Left ventricle myocardium inferior (tissue), 1 donor: ENCODE data around the gene ABCA10. TPM values are rescaled to one million over a fixed set of nuclear protein-coding genes. Genes with fewer than 3 reads are reported as not detected.

Source experiments
- DNase-seq: peaks from one replicate; pipeline ENCODE4 v3.0.0-alpha.2; 2020
- H3K27ac ChIP-seq: fragments of 200-600 bp; replicated peaks from 2 replicates; pipeline ENCODE4 v1.8.0; 2021
- H3K27me3 ChIP-seq: fragments of 200-600 bp; 2 replicates; pipeline ENCODE4 v1.8.0; 2021; ENCODE audit warnings: low read depth
- H3K36me3 ChIP-seq: fragments of 200-600 bp; 2 replicates; pipeline ENCODE4 v1.8.0; 2021
- H3K4me1 ChIP-seq: fragments of 200-600 bp; 2 replicates; pipeline ENCODE4 v1.8.0; 2021
- H3K4me3 ChIP-seq: fragments of 200-600 bp; 2 replicates; pipeline ENCODE4 v1.8.0; 2021; ENCODE audit warnings: mild to moderate bottlenecking, moderate library complexity
- H3K9me3 ChIP-seq: fragments of 200-600 bp; replicated peaks from 2 replicates; pipeline ENCODE4 v1.8.0; 2021
- CTCF ChIP-seq: fragments of 200-600 bp; IDR thresholded peaks from 2 replicates; pipeline ENCODE4 v1.8.0; 2021; ENCODE audit warnings: antibody characterized with exemption, mild to moderate bottlenecking, borderline replicate concordance
- intact Hi-C: fragments of 100-400 bp; cut with micrococcal nuclease; formaldehyde crosslinking; loops from one replicate; pipeline ENCODE4 v1.11.0; 2022
- total RNA-seq: library from RNA; stranded (reverse); fragmentation: NEBNext Ultra II Directional; extraction: Animal tissue kit (Norgen Biotek cat#: 25700); gene quantifications from one replicate; pipeline ENCODE4 v1.2.1, GENCODE V29; 2021
- donor health status: DM: no; HTN: yes; CAD: no; lungs with severe emphysema.

ABCA10 gene
- total RNA-seq, 1 donor from 2014 or later = 4.2 TPM

DNA sequence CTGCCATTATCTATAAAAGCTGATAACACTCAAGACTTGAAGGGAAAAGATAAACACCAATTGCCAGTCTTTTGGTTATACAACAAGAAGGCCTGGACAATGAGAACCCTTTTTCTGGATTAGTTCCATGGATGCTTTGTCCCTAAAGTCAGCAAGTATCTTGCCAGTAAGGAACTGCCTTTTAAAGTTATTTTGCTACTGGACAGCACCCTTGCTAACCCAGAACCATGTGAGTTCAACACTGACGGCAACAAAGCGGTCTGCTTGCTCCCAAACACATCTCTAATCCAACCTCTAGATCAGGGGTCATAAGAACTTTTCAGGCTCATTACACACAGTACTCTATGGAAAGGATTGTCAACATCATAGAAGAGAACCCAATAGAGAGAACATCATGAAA lies 61.7 kb downstream of the ABCA10 start:
- Histone ChIP-seq H3K36me3 (peaks cover 6% of the 10 kb centered on the region), H3K4me3 (no peak overlapping the region), H3K27ac (no peak overlapping the region), H3K27me3 (no peaks in the 10 kb centered on the region), H3K4me1 (peaks cover 5% of the 10 kb centered on the region), H3K9me3 (no peaks in the 10 kb centered on the region)
- no peak for DNase-seq
- TF ChIP-seq CTCF = no peak
- intact Hi-C loops = no loop called here

- H3K4me1 ChIP-seq = peaks cover 5% of the 10 kb centered on the region
- intact Hi-C loops = no loop called here
- H3K27ac ChIP-seq = no peak overlapping the region
- H3K36me3 ChIP-seq = peaks cover 6% of the 10 kb centered on the region
- no peaks in the 10 kb centered on the region for H3K27me3 ChIP-seq
- TF ChIP-seq CTCF = no peak
- DNase-seq = no peak
- H3K9me3 ChIP-seq = no peaks in the 10 kb centered on the region
- no peak overlapping the region for H3K4me3 ChIP-seq
Observed at GRCh38 chr17:69164206-69164605, 64.4 kb downstream of the ABCA10 start.

GRCh38 chr17:69159418-69159817 lies 69.2 kb downstream of the ABCA10 start:
- Histone ChIP-seq H3K4me1 (no peaks in the 10 kb centered on the region), H3K27ac (no peak overlapping the region), H3K27me3 (no peaks in the 10 kb centered on the region), H3K36me3 (peaks cover 11% of the 10 kb centered on the region), H3K4me3 (no peak overlapping the region), H3K9me3 (no peaks in the 10 kb centered on the region)
- no peak for DNase-seq
- TF ChIP-seq CTCF = no peak
- intact Hi-C loops = no loop called here

GRCh38 chr17:69154267-69154666 lies 74.4 kb downstream of the ABCA10 start:
- intact Hi-C loops = no loop called here
- Histone ChIP-seq H3K27ac (no peak overlapping the region), H3K4me1 (no peaks in the 10 kb centered on the region), H3K9me3 (no peaks in the 10 kb centered on the region), H3K4me3 (no peak overlapping the region), H3K27me3 (no peaks in the 10 kb centered on the region), H3K36me3 (peaks cover 45% of the 10 kb centered on the region)
- TF ChIP-seq CTCF = no peak
- no peak for DNase-seq

DNA sequence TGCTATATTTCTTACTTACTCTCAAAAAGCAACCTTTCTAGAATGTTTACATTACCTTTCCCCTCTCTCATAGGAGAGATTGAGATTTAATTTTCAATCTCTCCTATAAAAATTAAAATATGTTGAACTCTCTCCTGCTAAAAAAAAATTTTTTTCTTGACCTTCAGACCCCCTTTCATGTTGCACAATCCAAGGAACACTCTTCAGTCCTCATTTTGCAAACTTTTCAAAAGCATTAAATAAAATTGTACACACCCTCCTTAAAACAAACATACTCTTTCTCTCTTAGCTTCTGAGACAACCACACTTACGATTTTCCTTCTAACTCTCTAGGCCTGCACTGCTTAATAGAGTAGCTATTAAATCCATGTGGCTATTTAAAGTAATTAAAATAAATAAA lies 78.3 kb downstream of the ABCA10 start:
- no peak for TF ChIP-seq CTCF
- Histone ChIP-seq H3K36me3 (peaks cover 48% of the 10 kb centered on the region), H3K4me1 (no peaks in the 10 kb centered on the region), H3K9me3 (no peaks in the 10 kb centered on the region), H3K27ac (no peak overlapping the region), H3K27me3 (no peaks in the 10 kb centered on the region), H3K4me3 (no peak overlapping the region)
- no peak for DNase-seq
- intact Hi-C loops = no loop called here

DNA sequence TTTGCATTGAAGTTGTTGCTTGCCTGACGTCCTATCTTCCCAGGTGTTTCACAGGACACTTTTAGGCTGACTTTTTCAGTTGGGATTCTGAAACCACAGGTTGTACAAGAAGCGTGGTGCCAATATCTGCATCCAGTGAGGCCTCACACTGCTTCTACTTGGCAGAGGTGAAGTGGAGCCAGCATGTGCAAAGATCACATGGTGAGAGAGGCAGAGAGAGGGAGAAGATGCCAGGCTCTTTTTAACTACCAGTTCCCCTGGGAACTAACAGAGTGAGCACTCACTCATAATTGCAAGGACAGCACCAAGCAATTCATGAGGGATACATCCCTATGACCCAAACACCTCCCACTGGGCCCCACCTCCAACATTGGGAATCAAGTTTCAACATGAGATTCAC lies 81.2 kb downstream of the ABCA10 start:
- intact Hi-C loops = no loop called here
- Histone ChIP-seq H3K4me1 (no peaks in the 10 kb centered on the region), H3K9me3 (no peaks in the 10 kb centered on the region), H3K27ac (no peak overlapping the region), H3K36me3 (peaks cover 28% of the 10 kb centered on the region), H3K4me3 (no peak overlapping the region), H3K27me3 (no peaks in the 10 kb centered on the region)
- no peak for TF ChIP-seq CTCF
- DNase-seq = no peak
